AG04450 (cell line): ENCODE results near the gene PELI2. TPM values are rescaled to one million over a fixed set of nuclear protein-coding genes. Genes with fewer than 3 reads are reported as not detected.

Experiments
- CTCF ChIA-PET: fragments of 300-600, 350-600 bp; formaldehyde crosslinking; extraction: SDS; loops from one replicate; lab custom pipeline; 2022; ENCODE audit warnings: antibody characterized with exemption, inconsistent platforms; lab: Charles Lee
- POLR2A ChIA-PET: fragments of 350-600 bp; formaldehyde crosslinking; extraction: SDS; loops from one replicate; lab custom pipeline; 2021; ENCODE audit warnings: antibody characterized with exemption, inconsistent platforms; lab: Yijun Ruan, JAX
- DNase-seq: peaks from one replicate; pipeline ENCODE4 v3.0.0-alpha.2; 2011; ENCODE audit warnings: low read depth, low spot score
- H3K27ac ChIP-seq: one replicate; pipeline ENCODE4 v1.5.1; 2012; ENCODE audit warnings: low read depth, low read length, control low read depth
- H3K27me3 ChIP-seq: one replicate; pipeline ENCODE4 v1.6.0; 2012; ENCODE audit warnings: low read length; ENCODE audit not compliant: control insufficient read depth, insufficient read depth
- H3K4me3 ChIP-seq: 2 replicates; pipeline ENCODE4 v1.5.1; 2011; ENCODE audit warnings: mild to moderate bottlenecking, low read depth, low read length, control low read depth
- H3K9me3 ChIP-seq: 2 replicates; pipeline ENCODE4 v1.5.1; 2012; ENCODE audit warnings: low read length; ENCODE audit not compliant: control insufficient read depth, insufficient read depth
- polyA plus RNA-seq: library from polyadenylated mRNA; depleted of rRNA; stranded (reverse); fragments of >200 nt; gene quantifications from 2 replicates; pipeline ENCODE4 v1.2.3, GENCODE V29; 2011
- TF ChIP-seq, protein P1 (sequence below): IDR thresholded peaks from 2 replicates; pipeline ENCODE4 v1.5.1; 2011; ENCODE audit warnings: low read depth, low read length, control low read depth, inconsistent platforms

Gene PELI2
- polyA plus RNA-seq, 1 experiment, result 25.7 TPM

GRCh38 chr14:56170028-56170427 is 51.8 kb downstream of the PELI2 start:
- Histone ChIP-seq H3K9me3 (peaks cover 4% of the 10 kb centered on the region; the same call in 1 of the 2 replicates), H3K27ac (no peak overlapping the region), H3K27me3 (no peaks in the 10 kb centered on the region), H3K4me3 (no peak overlapping the region)
- TF ChIP-seq, protein P1, sequence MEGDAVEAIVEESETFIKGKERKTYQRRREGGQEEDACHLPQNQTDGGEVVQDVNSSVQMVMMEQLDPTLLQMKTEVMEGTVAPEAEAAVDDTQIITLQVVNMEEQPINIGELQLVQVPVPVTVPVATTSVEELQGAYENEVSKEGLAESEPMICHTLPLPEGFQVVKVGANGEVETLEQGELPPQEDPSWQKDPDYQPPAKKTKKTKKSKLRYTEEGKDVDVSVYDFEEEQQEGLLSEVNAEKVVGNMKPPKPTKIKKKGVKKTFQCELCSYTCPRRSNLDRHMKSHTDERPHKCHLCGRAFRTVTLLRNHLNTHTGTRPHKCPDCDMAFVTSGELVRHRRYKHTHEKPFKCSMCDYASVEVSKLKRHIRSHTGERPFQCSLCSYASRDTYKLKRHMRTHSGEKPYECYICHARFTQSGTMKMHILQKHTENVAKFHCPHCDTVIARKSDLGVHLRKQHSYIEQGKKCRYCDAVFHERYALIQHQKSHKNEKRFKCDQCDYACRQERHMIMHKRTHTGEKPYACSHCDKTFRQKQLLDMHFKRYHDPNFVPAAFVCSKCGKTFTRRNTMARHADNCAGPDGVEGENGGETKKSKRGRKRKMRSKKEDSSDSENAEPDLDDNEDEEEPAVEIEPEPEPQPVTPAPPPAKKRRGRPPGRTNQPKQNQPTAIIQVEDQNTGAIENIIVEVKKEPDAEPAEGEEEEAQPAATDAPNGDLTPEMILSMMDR, result no peak
- POLR2A ChIA-PET, result no interaction called here
- CTCF ChIA-PET, result no interaction called here
- no peak for DNase-seq

DNA sequence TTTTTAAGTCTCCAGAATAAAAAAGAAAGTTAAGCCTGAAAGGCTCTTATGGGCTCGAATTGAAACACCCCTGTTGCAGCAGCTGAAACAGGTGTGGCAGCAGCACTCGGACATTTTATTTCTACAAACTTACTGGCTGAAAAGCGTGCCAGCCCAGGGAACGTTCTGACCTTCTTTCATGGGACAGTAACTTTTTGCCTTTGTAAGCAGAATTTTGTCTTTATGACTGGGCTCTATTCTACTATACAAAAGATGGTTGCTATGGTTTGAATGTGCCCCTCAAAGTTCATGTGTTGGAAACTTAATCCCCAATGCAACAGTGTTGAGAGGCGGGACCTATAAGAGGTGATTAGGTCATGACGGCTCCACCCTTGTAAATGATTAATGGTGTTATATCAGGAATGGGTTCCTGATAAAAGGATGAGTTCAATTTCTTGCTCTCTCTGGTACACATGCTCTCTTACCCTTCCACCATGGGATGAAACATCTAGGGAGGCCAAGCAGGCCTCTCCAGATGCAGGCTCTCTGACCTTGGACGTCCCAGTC is 52.7 kb downstream of the PELI2 start:
- DNase-seq, result no peak
- ChIA-PET CTCF (no interaction called here), POLR2A (no interaction called here)
- TF ChIP-seq, protein P1, result no peak
- no peak overlapping the region for H3K27ac ChIP-seq
- no peak overlapping the region for H3K4me3 ChIP-seq
- H3K9me3 ChIP-seq, result peaks cover 4% of the 10 kb centered on the region; the same call in 1 of the 2 replicates
- H3K27me3 ChIP-seq, result no peaks in the 10 kb centered on the region

DNA sequence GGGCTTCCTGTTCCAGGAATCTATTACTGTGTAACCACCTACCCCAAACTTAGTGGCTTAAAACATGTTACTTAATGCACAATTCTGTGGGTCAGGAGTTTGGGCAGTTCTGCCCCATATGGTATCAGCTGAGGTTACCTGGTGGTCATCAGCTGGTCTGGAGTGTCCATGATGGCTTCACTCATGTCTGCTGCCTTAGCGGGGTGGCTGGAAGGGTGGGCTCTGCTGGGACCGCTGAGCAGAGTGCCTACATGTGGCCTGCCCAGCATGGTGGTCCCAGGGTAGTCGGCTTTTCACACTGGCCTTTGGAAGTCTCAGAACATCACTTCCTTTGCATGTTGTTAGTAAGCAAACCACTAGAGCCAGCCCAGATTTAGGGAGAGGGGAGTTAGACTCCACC is 53.9 kb downstream of the PELI2 start:
- ChIA-PET POLR2A (no interaction called here), CTCF (no interaction called here)
- DNase-seq, result no peak
- TF ChIP-seq, protein P1, result no peak
- H3K27ac ChIP-seq, result peak overlapping the region; percentile 74
- H3K27me3 ChIP-seq, result no peaks in the 10 kb centered on the region
- H3K9me3 ChIP-seq, result no peaks in the 10 kb centered on the region
- H3K4me3 ChIP-seq, result no peak overlapping the region

- DNase-seq, result peak; percentile 52
- no peaks in the 10 kb centered on the region for H3K9me3 ChIP-seq
- ChIA-PET POLR2A (interaction anchor here (0.5 kb wide), 1 partner anchor 327 kb away, joined by 3 read pairs; no protein-coding TSS in a partner anchor), CTCF (no interaction called here)
- H3K27me3 ChIP-seq, result no peaks in the 10 kb centered on the region
- TF ChIP-seq, protein P1, result no peak
- H3K4me3 ChIP-seq, result no peak overlapping the region
- H3K27ac ChIP-seq, result peak overlapping the region; percentile 75
Observed at GRCh38 chr14:56172571-56172971, 54.4 kb downstream of the PELI2 start.

GRCh38 chr14:56173365-56173922 is 55.2 kb downstream of the PELI2 start:
- ChIA-PET POLR2A (no interaction called here), CTCF (no interaction called here)
- Histone ChIP-seq H3K4me3 (no peak overlapping the region), H3K27me3 (no peaks in the 10 kb centered on the region), H3K9me3 (no peaks in the 10 kb centered on the region), H3K27ac (peak overlapping the region; percentile 75)
- no peak for DNase-seq
- TF ChIP-seq, protein P1, result no peak
